GF-D8 (cell line): ENCODE results near the gene SMARCD3.

Experiments
- DNase-seq: peaks from one replicate; lab custom pipeline; 2025; lab: John Stamatoyannopoulos, UW

SMARCD3 gene

GRCh38 chr7:151272405-151272804 lies 23.9 kb upstream of the SMARCD3 start:
- no peak for DNase-seq

GRCh38 chr7:151271699-151272355 lies 23.3 kb upstream of the SMARCD3 start:
- peak; percentile 99 for DNase-seq

GRCh38 chr7:151269511-151269910 lies 21.0 kb upstream of the SMARCD3 start:
- DNase-seq: no peak

GRCh38 chr7:151265351-151265931 lies 16.9 kb upstream of the SMARCD3 start:
- no peak for DNase-seq

DNA sequence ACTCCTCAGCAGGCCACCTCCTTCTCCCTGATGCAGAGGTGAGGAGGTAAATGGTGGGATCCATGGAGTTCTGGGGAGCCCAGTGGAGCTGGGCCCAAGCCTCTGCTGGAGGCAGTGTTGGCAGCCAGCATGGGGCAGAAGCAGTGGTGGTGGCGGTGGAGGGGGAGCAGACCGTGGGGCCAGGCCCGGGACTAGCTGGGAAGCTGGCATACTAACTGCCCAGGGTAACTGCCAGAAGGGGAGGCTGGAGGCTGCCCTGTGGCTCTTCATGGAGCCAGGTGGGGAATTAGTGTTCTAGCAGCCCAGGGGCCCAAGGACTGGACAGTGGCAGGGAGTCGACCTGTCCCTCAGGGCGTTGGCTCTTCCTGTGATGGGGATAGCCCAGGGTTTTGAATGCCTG lies 16.1 kb upstream of the SMARCD3 start:
- DNase-seq: no peak

DNA sequence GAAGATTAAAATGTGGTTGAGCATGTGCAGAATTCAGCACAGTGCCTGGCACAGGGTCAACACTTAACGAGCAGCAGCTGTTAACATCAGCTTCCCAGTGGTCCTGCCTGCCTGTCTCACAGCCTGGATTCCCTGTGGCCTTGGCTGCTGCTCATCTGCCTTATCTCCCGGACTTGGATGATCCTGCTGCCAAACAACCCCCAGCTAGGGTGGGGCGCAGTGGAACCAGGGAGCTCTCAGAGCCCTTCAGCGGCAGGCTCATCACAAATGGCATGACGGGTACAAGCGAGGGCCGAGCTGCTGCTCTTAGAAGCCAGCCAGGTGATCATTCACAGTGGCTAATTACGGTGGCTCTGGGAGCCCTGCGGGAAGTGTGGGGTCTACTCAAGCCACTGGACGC lies 13.0 kb upstream of the SMARCD3 start:
- no peak for DNase-seq

DNA sequence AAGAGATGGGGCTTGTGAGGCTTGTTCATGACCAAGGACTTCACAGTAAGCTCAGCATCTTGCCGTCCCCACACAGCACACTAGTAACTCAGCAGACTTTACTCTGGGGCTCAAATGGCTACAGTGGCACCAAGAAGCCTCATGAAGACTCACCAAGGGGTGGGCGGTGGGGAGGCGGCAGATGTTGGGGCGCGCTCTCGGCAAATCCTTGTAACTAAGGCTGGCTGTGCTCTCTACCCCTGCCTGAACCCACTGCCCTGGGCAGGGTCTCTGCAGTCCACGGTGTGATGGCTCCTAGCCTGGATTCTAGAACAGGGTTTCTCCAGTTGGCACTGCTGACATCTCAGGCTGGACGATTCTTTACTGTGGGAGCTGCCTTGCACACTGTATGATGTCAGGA lies 12.4 kb upstream of the SMARCD3 start:
- DNase-seq: no peak

- DNase-seq: no peak
Observed at GRCh38 chr7:151260471-151260870, 12.0 kb upstream of the SMARCD3 start.

GRCh38 chr7:151257990-151258389 lies 9.5 kb upstream of the SMARCD3 start:
- no peak for DNase-seq

- no peak for DNase-seq
Observed at GRCh38 chr7:151256410-151257045, 8.0 kb upstream of the SMARCD3 start.

DNA sequence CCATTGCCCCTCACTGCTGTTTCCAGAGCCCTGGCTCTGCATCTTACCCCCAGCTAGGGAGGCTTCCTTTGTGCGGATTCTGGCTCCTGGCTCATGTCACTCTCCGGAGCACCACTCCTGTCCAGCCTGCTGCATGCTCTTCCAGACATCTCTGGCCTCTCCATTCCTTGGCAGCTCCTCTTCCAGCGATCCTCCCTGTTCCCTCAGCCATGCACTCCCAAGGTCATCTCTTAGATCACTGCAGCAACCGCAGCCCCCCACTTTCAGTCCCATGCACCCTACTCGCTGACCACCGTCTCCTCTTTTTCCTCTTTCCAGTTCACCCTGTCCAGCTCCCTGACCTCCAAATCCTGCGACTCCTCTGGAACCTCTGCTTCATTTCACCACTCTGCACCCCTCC lies 6.9 kb upstream of the SMARCD3 start:
- no peak for DNase-seq

- DNase-seq: no peak
Observed at GRCh38 chr7:151254851-151255250, 6.4 kb upstream of the SMARCD3 start.

DNA sequence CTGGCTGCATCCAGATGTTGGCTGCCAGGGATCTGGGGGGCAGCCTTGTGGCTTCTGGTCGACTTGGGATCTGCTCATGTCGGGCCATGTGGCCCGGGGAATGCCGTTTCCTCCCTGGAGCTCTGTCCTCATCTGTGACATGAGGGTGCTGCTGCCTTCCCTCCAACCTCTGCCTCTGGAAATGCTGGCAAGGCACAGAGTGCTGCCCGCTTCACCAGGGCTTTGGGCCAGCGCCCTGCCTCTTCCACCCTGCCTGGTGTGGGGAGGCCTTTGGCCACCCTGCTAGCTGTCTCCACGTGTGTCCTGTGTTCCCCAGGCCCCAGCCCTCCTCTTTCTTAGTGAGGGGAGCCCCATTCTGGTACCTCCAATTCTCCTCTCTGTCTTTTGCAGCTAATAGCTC lies 5.8 kb upstream of the SMARCD3 start:
- no peak for DNase-seq

DNA sequence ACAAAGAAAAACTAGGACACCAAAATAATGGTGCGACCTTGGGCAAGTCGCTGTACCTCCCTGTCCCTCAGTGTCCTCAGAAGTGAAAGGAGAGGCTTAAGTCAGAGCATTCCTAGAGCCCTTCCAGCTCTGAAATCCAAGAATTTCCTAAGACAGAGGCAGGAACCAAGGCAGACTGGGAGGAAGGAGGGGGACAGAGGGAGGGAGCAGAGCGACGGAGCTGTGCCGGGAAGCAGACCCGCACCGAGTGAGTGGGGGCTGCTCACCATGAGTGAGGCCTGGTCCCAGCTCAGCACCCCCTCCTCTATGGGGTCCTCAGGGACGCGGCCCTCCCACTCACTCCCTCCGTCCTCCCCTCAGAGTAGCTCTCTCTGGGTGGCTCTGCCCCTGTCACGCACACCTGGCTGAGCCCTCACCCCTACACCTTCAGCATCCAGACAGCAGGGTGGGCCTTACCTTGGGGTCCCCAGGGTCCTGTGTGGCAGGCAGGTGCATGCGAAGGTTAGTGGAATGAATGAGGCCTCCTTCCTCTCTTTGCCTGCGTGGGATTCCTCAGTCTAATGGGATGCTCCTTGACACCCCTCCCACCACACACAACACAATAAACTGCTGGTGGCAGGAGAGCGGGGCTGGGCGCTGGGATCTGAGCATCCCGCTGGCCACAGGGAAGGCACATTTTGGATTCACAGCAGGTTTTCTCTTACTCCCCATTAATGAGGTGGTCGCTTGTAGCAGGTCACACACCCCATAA lies 4.6 kb upstream of the SMARCD3 start:
- no peak for DNase-seq

DNA sequence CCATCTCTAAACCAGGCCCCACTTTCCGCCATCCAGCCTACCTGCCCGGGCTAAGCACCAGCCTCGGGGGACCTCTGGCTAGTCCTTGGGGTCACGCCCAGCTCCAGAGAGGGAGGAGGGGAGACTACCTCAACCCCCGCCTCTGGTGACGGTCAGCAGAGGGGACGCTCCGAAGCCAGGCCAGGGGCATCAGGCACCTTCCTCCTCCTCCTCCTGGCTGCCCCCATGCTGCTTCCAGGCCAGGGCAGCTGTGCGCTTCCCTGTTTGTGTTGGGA lies 4.0 kb upstream of the SMARCD3 start:
- DNase-seq: no peak

GRCh38 chr7:151251689-151252560 lies 3.4 kb upstream of the SMARCD3 start:
- DNase-seq: no peak

DNA sequence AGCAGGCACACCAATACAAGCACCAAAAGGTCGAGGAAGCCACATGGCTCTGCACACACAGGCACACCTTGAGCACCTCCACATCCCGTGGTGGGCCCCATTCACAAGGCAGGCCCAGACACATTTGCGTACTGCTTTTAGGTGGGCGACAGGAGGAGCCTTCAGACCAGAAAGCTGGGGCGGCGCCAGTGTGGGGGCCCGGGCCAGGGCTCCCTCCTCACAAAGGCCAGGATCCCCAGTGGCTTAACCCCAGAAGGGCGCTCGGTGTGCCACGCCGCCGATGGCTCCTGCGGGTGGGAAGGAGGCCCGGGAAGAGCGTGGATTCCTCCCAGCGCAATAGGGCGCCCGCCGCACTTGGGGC lies 2.8 kb upstream of the SMARCD3 start:
- DNase-seq: no peak

DNA sequence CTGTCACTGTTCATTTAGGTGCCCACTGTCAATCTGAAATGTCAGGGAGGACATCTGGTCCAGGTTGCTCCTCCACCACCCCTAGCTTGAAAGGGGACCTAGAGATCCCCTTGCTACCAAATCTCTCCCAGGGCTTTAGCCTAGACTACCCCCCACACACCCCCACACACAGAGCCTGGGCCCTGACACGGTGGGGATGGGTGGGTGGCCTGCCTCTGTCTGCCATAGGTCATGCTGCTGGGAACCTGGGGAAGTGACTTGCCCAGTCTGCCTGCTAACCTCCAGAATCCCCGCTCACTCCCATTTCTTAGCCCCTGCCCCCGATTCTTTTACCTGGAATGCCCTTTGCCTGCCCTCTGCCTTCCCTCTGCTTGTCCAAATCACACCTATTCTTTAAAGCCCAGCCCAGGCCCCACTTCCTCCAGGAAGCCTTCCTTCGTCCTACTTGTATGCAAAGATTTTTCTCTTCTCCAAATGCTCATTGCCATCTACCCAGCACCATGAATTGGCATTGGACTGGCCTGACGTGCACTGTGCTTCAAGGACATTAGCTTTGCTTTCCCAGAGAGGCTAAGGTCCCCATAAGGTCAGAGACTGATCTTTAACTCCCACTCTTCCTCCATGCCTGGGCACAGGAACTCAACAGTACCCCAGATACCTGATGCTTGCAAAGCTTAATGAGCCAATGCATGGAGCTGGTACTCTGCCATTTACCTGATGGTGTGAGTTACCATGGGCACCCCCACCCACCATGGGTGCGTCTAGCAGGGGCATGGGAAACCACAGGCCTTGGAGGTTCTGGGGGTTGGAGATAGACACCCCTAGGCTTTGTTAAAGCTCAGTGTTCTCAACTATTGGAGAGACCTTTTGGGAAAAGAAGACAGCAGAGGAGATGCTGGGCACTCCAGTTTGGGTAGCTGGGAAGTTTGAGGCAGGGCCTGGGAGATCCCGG lies 2.0 kb upstream of the SMARCD3 start:
- DNase-seq: no peak

DNA sequence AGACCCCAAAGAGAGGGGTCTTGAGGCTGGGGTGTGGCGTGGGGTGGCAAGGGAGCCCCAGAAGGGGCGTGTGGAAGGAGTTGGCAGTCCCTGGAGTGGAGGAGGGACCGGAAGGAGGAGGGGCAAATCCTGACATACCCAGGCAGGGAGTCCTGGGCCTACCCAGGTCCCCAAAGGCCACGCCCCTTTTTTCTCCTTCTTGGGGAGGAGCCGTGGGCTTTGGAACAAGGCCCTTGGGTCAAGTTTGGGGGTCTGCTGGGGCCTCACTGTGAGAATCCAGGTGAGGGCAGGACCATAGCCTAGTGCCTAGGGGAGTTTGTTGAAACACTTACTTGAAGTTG lies 1.2 kb upstream of the SMARCD3 start:
- no peak for DNase-seq

GRCh38 chr7:151249034-151249731 lies 689 bp upstream of the SMARCD3 start:
- DNase-seq: peak; percentile 52
